GM23248 (cell line): ENCODE data around the gene MFSD11. TPM values are rescaled to one million over a fixed set of nuclear protein-coding genes. Genes with fewer than 3 reads are reported as not detected.
A peak's percentile ranks its signal among the peaks of the same experiment; 100 is the strongest.
"Not testable (repeated sequence)": the region's sequence is repeated elsewhere in the genome, so short reads cannot be mapped to it uniquely, and the experiment has no call there.

Experiments used
- DNase-seq: peaks from one replicate; pipeline ENCODE4 v3.0.0-alpha.2; 2015
- H2AFZ ChIP-seq: fragments of 200-600 bp; sonication (generic); 2 replicates; pipeline ENCODE4 v1.6.1; 2016; ENCODE audit warnings: antibody characterized with exemption
- H3F3A ChIP-seq: fragments of 200-600 bp; sonication (generic); 2 replicates; pipeline ENCODE4 v1.6.1; 2016; ENCODE audit warnings: mild to moderate bottlenecking, antibody characterized with exemption, mixed run types; ENCODE audit not compliant: insufficient read depth
- H3K27ac ChIP-seq: fragments of 200-600 bp; sonication (generic); 2 replicates; pipeline ENCODE4 v1.5.1; 2016; ENCODE audit warnings: mild to moderate bottlenecking
- H3K27me3 ChIP-seq: fragments of 200-600 bp; sonication (generic); replicated peaks from 2 replicates; pipeline ENCODE4 v1.6.1; 2016; ENCODE audit warnings: mild to moderate bottlenecking; ENCODE audit not compliant: insufficient read depth
- H3K36me3 ChIP-seq: fragments of 200-600 bp; sonication (generic); 2 replicates; pipeline ENCODE4 v1.6.1; 2016; ENCODE audit warnings: low read depth, mild to moderate bottlenecking
- H3K4me1 ChIP-seq: fragments of 200-600 bp; sonication (generic); 2 replicates; pipeline ENCODE4 v1.6.1; 2016; ENCODE audit warnings: mild to moderate bottlenecking; ENCODE audit not compliant: insufficient read depth
- H3K4me2 ChIP-seq: fragments of 200-600 bp; sonication (generic); one replicate; pipeline ENCODE4 v1.6.1; 2016; ENCODE audit warnings: mild to moderate bottlenecking; ENCODE audit not compliant: unreplicated experiment
- H3K4me3 ChIP-seq: fragments of 200-600 bp; sonication (generic); 2 replicates; pipeline ENCODE4 v1.5.1; 2016; ENCODE audit warnings: mild to moderate bottlenecking
- H3K79me2 ChIP-seq: fragments of 200-600 bp; sonication (generic); 2 replicates; pipeline ENCODE4 v1.6.1; 2016; ENCODE audit warnings: mild to moderate bottlenecking; ENCODE audit not compliant: insufficient read depth
- H3K9ac ChIP-seq: fragments of 200-600 bp; sonication (generic); 2 replicates; pipeline ENCODE4 v1.6.1; 2016; ENCODE audit warnings: mild to moderate bottlenecking
- H3K9me2 ChIP-seq: fragments of 200-600 bp; sonication (generic); 2 replicates; pipeline ENCODE4 v1.6.1; 2016; ENCODE audit warnings: mixed run types, mild to moderate bottlenecking, moderate library complexity; ENCODE audit not compliant: insufficient read depth
- H3K9me3 ChIP-seq: fragments of 200-600 bp; sonication (generic); one replicate; pipeline ENCODE4 v1.6.1; 2017; ENCODE audit warnings: low read depth
- H4K20me1 ChIP-seq: fragments of 200-600 bp; sonication (generic); 2 replicates; pipeline ENCODE4 v1.6.0; 2016; ENCODE audit not compliant: insufficient read depth
- EZH2 ChIP-seq: fragments of 200-600 bp; sonication (generic); IDR thresholded peaks from 2 replicates; pipeline ENCODE4 v1.6.1; 2018; ENCODE audit warnings: antibody characterized with exemption, mild to moderate bottlenecking; ENCODE audit not compliant: insufficient read depth, poor library complexity, severe bottlenecking
- EZH2phosphoT487 ChIP-seq: fragments of 200-600 bp; sonication (generic); IDR thresholded peaks from 2 replicates; pipeline ENCODE4 v1.6.1; 2018; ENCODE audit warnings: antibody characterized with exemption, moderate library complexity, mild to moderate bottlenecking, low read depth; ENCODE audit not compliant: insufficient read depth
- WGBS, 2 experiments: methylation state at CpG; one replicate each; pipeline ENCODE4 v1.1.6; 2015 to 2017; ENCODE audit warnings: low lambda C conversion rate in 2 of 2, low coverage in 1 of 2; ENCODE audit errors: missing lambda C conversion rate in 2 of 2; 5-methylcytosine and 5-hydroxymethylcytosine counted together
- in situ Hi-C: fragments of 300-500 bp; cut with MboI; formaldehyde crosslinking; loops from 2 replicates; pipeline ENCODE4 v1.15.0; 2020
- polyA plus RNA-seq: library from polyadenylated mRNA; unstranded; fragments of >200 nt; fragmentation: Nextera tagmentation; extraction: Ambion mirVana; gene quantifications from 2 replicates; pipeline ENCODE4 v1.2.1, GENCODE V29; 2016
- total RNA-seq: library from RNA; depleted of rRNA; stranded (reverse); fragments of >200 nt; shearing (Covaris generic); gene quantifications from 2 replicates; pipeline ENCODE4 v1.2.3, GENCODE V29; 2014

MFSD11 gene
- total and polyA plus RNA-seq, 2 experiments from 2014 or later = 24.2 to 29.8 TPM

- peaks cover 45% of the 10 kb centered on the region for H3K4me1 ChIP-seq
- no peaks in the 10 kb centered on the region for H3K27me3 ChIP-seq
- in situ Hi-C loops = no loop called here
- H3K79me2 ChIP-seq = peaks cover 77% of the 10 kb centered on the region
- 0 to 1% methylated on average over 49 to 60 of the region's 60 CpGs for WGBS, 2 experiments
- no peaks in the 10 kb centered on the region for H3K9me2 ChIP-seq
- H3K36me3 ChIP-seq = peaks cover 39% of the 10 kb centered on the region
- H3K9me3 ChIP-seq = no peaks in the 10 kb centered on the region
- peak within 1 kb of the TSS; percentile 98 for H3K4me3 ChIP-seq
- peak within 1 kb of the TSS; percentile 94 for H2AFZ ChIP-seq
- peaks cover 47% of the 10 kb centered on the region for H3F3A ChIP-seq
- peak within 1 kb of the TSS; percentile 91 for H3K27ac ChIP-seq
- peak within 1 kb of the TSS; percentile 100 for H3K4me2 ChIP-seq
- H4K20me1 ChIP-seq = peaks cover 17% of the 10 kb centered on the region; the same call in 1 of the 2 replicates
- no peak for TF ChIP-seq EZH2phosphoT487
- no peak for TF ChIP-seq EZH2
- peak; percentile 99 for DNase-seq
- H3K9ac ChIP-seq = peak within 1 kb of the TSS; percentile 96
These were observed 740 bp upstream of the MFSD11 start, which contains the start of gene SRSF2 for GRCh38 chr17:76737082-76737675. Gene SRSF2 (minus strand): TSS chr17:76737331. CDS start chr17:76737160, 171 bp downstream.

GRCh38 chr17:76738468-76738850 is 540 bp downstream of the MFSD11 start:
- peak overlapping the region; percentile 94 for H2AFZ ChIP-seq
- peak overlapping the region; percentile 98 for H3K4me3 ChIP-seq
- H3K9me3 ChIP-seq = no peaks in the 10 kb centered on the region
- peaks cover 35% of the 10 kb centered on the region for H3K4me1 ChIP-seq
- 1 to 3% methylated on average over 7 of the region's 7 CpGs for WGBS, 2 experiments
- peak overlapping the region; percentile 96 for H3K4me2 ChIP-seq
- H3F3A ChIP-seq = peaks cover 34% of the 10 kb centered on the region
- peaks cover 64% of the 10 kb centered on the region for H3K79me2 ChIP-seq
- peak overlapping the region; percentile 92 for H3K9ac ChIP-seq
- H3K9me2 ChIP-seq = no peaks in the 10 kb centered on the region
- peak; percentile 45 for DNase-seq
- in situ Hi-C loops = no loop called here
- no peaks in the 10 kb centered on the region for H3K27me3 ChIP-seq
- H3K27ac ChIP-seq = peak overlapping the region; percentile 91
- peaks cover 17% of the 10 kb centered on the region; the same call in 1 of the 2 replicates for H4K20me1 ChIP-seq
- H3K36me3 ChIP-seq = peaks cover 27% of the 10 kb centered on the region
- no peak for TF ChIP-seq EZH2phosphoT487
- no peak for TF ChIP-seq EZH2

- Histone ChIP-seq H4K20me1 (peaks cover 15% of the 10 kb centered on the region; the same call in 1 of the 2 replicates), H3K4me2 (peak overlapping the region; percentile 96), H3K4me1 (peaks cover 23% of the 10 kb centered on the region), H3K9ac (peak overlapping the region; percentile 92; the same call in 1 of the 2 replicates), H3F3A (peaks cover 23% of the 10 kb centered on the region), H3K4me3 (peak overlapping the region; percentile 98), H3K36me3 (peaks cover 21% of the 10 kb centered on the region), H3K79me2 (peaks cover 52% of the 10 kb centered on the region)
- H3K9me3 ChIP-seq, H3K9me2 ChIP-seq, DNase-seq, H3K27ac ChIP-seq, H3K27me3 ChIP-seq, H2AFZ ChIP-seq, in situ Hi-C loops: not testable (repeated sequence)
- 86 to 88% methylated on average over 17 of the region's 17 CpGs for WGBS, 2 experiments
These were observed 1.7 kb downstream of the MFSD11 start for GRCh38 chr17:76739568-76740115.

- H3K9me2 ChIP-seq = no peaks in the 10 kb centered on the region
- H3K9ac ChIP-seq = no peak overlapping the region
- no peak overlapping the region for H2AFZ ChIP-seq
- WGBS, 2 experiments = 75 to 76% methylated on average over 5 of the region's 5 CpGs
- H3K36me3 ChIP-seq = peaks cover 20% of the 10 kb centered on the region
- peaks cover 17% of the 10 kb centered on the region for H3K4me1 ChIP-seq
- in situ Hi-C loops = no loop called here
- no peak overlapping the region for H3K4me3 ChIP-seq
- peak; percentile 25 for DNase-seq
- TF ChIP-seq EZH2 = no peak
- no peak overlapping the region for H3K4me2 ChIP-seq
- peaks cover 14% of the 10 kb centered on the region for H3F3A ChIP-seq
- H3K27ac ChIP-seq = no peak overlapping the region
- H3K9me3 ChIP-seq = no peaks in the 10 kb centered on the region
- no peaks in the 10 kb centered on the region for H3K27me3 ChIP-seq
- peaks cover 6% of the 10 kb centered on the region; the same call in 1 of the 2 replicates for H4K20me1 ChIP-seq
- peaks cover 43% of the 10 kb centered on the region for H3K79me2 ChIP-seq
These were observed 2.6 kb downstream of the MFSD11 start for GRCh38 chr17:76740329-76741118.
